SK-N-MC (cell line): ENCODE data around the gene KCTD19.

ENCODE experiments used
- EZH2 ChIP-seq: fragments of 200-600 bp; sonication (generic); IDR thresholded peaks from one replicate; pipeline ENCODE4 v1.6.1; 2017; ENCODE audit warnings: antibody characterized with exemption
- FOXP2 ChIP-seq: optimal IDR thresholded peaks from 2 replicates; pipeline ENCODE3; 2011; ENCODE audit warnings: mild to moderate bottlenecking, moderate library complexity; ENCODE audit not compliant: insufficient read depth; ENCODE audit errors: extremely low read length, control extremely low read depth
- POLR2AphosphoS5 ChIP-seq: IDR thresholded peaks from 2 replicates; pipeline ENCODE4 v1.6.1; 2012; ENCODE audit warnings: mild to moderate bottlenecking, low read depth, low read length, borderline replicate concordance

GRCh38 chr16:67284699-67285646, 41.6 kb downstream of the KCTD19 start:
- no peak for TF ChIP-seq EZH2
- TF ChIP-seq POLR2AphosphoS5: no peak
- no peak for TF ChIP-seq FOXP2
